SK-N-SH treated with all-trans-retinoic acid at 6 μM for 48 hours (cell line): Measurements from ENCODE around the gene SKAP2.

Source experiments
- ATAC-seq: fragments of 200-7000 bp; cut with Tn5 transposase; 3 replicates; pipeline ENCODE4 v1.9.1; 2020; ENCODE audit warnings: mild to moderate bottlenecking, moderate library complexity
- BACH2 ChIP-seq: fragments of 250-450 bp; sonication (Bioruptor Pico); IDR thresholded peaks from 2 replicates; pipeline ENCODE4 v1.9.0; 2021; ENCODE audit warnings: mild to moderate bottlenecking, borderline replicate concordance
- CREB5 ChIP-seq: fragments of 250-450 bp; sonication (Bioruptor Pico); IDR thresholded peaks from 2 replicates; pipeline ENCODE4 v1.5.1; 2020; ENCODE audit warnings: low read depth, mild to moderate bottlenecking, moderate library complexity
- CSDC2 ChIP-seq: fragments of 250-450 bp; sonication (Bioruptor Pico); IDR thresholded peaks from 2 replicates; pipeline ENCODE4 v1.5.0; 2020; ENCODE audit warnings: mild to moderate bottlenecking, moderate library complexity
- ESRRG ChIP-seq: fragments of 250-450 bp; sonication (Bioruptor Pico); IDR thresholded peaks from 2 replicates; pipeline ENCODE4 v1.6.1; 2021; ENCODE audit warnings: mild to moderate bottlenecking
- GLIS3 ChIP-seq: fragments of 250-450 bp; sonication (Bioruptor Pico); IDR thresholded peaks from 2 replicates; pipeline ENCODE4 v1.5.0; 2020; ENCODE audit warnings: mild to moderate bottlenecking, moderate library complexity
- ISL1 ChIP-seq: fragments of 250-450 bp; sonication (Bioruptor Pico); IDR thresholded peaks from 2 replicates; pipeline ENCODE4 v2.1.2; 2022; ENCODE audit warnings: mild to moderate bottlenecking, moderate library complexity
- OSR1 ChIP-seq: fragments of 250-450 bp; sonication (Bioruptor Pico); IDR thresholded peaks from 2 replicates; pipeline ENCODE4 v1.8.0; 2022; ENCODE audit warnings: moderate library complexity, mild to moderate bottlenecking, inconsistent platforms
- PPARA ChIP-seq: fragments of 250-450 bp; sonication (Bioruptor Pico); IDR thresholded peaks from 2 replicates; pipeline ENCODE4 v1.5.0; 2020; ENCODE audit warnings: mild to moderate bottlenecking, borderline replicate concordance
- RARB ChIP-seq: fragments of 250-450 bp; sonication (Bioruptor Pico); IDR thresholded peaks from 2 replicates; pipeline ENCODE4 v1.8.0; 2021; ENCODE audit warnings: mild to moderate bottlenecking, moderate library complexity
- SNAI2 ChIP-seq: fragments of 250-450 bp; sonication (Bioruptor Pico); IDR thresholded peaks from 2 replicates; pipeline ENCODE4 v1.5.0; 2020; ENCODE audit warnings: mild to moderate bottlenecking, moderate library complexity
- TCF4 ChIP-seq: fragments of 250-450 bp; sonication (Bioruptor Pico); IDR thresholded peaks from 2 replicates; pipeline ENCODE4 v1.8.0; 2021; ENCODE audit warnings: mild to moderate bottlenecking, moderate library complexity, borderline replicate concordance
- TOX ChIP-seq: fragments of 250-450 bp; sonication (Bioruptor Pico); IDR thresholded peaks from 2 replicates; pipeline ENCODE4 v1.8.0; 2021; ENCODE audit warnings: mild to moderate bottlenecking, moderate library complexity, borderline replicate concordance
- ZC3H10 ChIP-seq: fragments of 250-450 bp; sonication (Bioruptor Pico); IDR thresholded peaks from 2 replicates; pipeline ENCODE4 v1.5.1; 2021; ENCODE audit warnings: mild to moderate bottlenecking, moderate library complexity
- ZFP3 ChIP-seq: fragments of 250-450 bp; sonication (Bioruptor Pico); IDR thresholded peaks from 2 replicates; pipeline ENCODE4 v1.5.0; 2020; ENCODE audit warnings: mild to moderate bottlenecking, moderate library complexity
- ZFP30 ChIP-seq: fragments of 450-650 bp; formaldehyde crosslinking; IDR thresholded peaks from 2 replicates; pipeline ENCODE4 v1.5.0; 2022; ENCODE audit warnings: mild to moderate bottlenecking, moderate library complexity
- ZNF565 ChIP-seq: fragments of 450-650 bp; formaldehyde crosslinking; conservative IDR thresholded peaks from 2 replicates; pipeline ENCODE4 v1.5.0; 2020; ENCODE audit warnings: low read depth, mild to moderate bottlenecking, moderate library complexity
- ZNF70 ChIP-seq: fragments of 450-650 bp; formaldehyde crosslinking; IDR thresholded peaks from 2 replicates; pipeline ENCODE4 v1.5.0; 2020; ENCODE audit warnings: mild to moderate bottlenecking, moderate library complexity
- ZNF8 ChIP-seq: fragments of 450-650 bp; formaldehyde crosslinking; IDR thresholded peaks from 2 replicates; pipeline ENCODE4 v1.5.0; 2020; ENCODE audit warnings: mild to moderate bottlenecking, moderate library complexity
- TF ChIP-seq, protein P1 (sequence below): fragments of 250-450 bp; sonication (Bioruptor Pico); IDR thresholded peaks from 2 replicates; pipeline ENCODE4 v1.5.0; 2020; ENCODE audit warnings: mild to moderate bottlenecking, moderate library complexity
- TF ChIP-seq, protein P2 (sequence below): fragments of 250-450 bp; sonication (Bioruptor Pico); IDR thresholded peaks from 2 replicates; pipeline ENCODE4 v1.8.0; 2020; ENCODE audit warnings: mild to moderate bottlenecking, moderate library complexity, borderline replicate concordance
- TF ChIP-seq, protein P3 (sequence below): fragments of 250-450 bp; sonication (Bioruptor Pico); IDR thresholded peaks from 2 replicates; pipeline ENCODE4 v1.8.0; 2021; ENCODE audit warnings: low read depth, mild to moderate bottlenecking, moderate library complexity, borderline replicate concordance

SKAP2 gene

GRCh38 chr7:26645121-26645520 is 219.3 kb downstream of the SKAP2 start:
- no peak for ATAC-seq
- TF ChIP-seq PPARA (CRISPR knock-in tag) (no peak), GLIS3 (CRISPR knock-in tag) (no peak), RARB (CRISPR knock-in tag) (no peak), ZNF565 (CRISPR knock-in tag) (no peak), ZFP30 (no peak), ESRRG (CRISPR knock-in tag) (no peak)
- TF ChIP-seq, all 23 proteins: peak for 0

- no peak for ATAC-seq
- TF ChIP-seq CREB5 (CRISPR knock-in tag) (no peak), PPARA (CRISPR knock-in tag) (no peak), GLIS3 (CRISPR knock-in tag) (no peak), ZFP30 (no peak), ZNF565 (CRISPR knock-in tag) (no peak), SNAI2 (CRISPR knock-in tag) (no peak), ZNF70 (CRISPR knock-in tag) (no peak), BACH2 (CRISPR knock-in tag) (no peak), ZFP3 (CRISPR knock-in tag) (no peak), CSDC2 (CRISPR knock-in tag) (no peak), ESRRG (CRISPR knock-in tag) (no peak), ZC3H10 (CRISPR knock-in tag) (no peak)
- TF ChIP-seq, protein P1, sequence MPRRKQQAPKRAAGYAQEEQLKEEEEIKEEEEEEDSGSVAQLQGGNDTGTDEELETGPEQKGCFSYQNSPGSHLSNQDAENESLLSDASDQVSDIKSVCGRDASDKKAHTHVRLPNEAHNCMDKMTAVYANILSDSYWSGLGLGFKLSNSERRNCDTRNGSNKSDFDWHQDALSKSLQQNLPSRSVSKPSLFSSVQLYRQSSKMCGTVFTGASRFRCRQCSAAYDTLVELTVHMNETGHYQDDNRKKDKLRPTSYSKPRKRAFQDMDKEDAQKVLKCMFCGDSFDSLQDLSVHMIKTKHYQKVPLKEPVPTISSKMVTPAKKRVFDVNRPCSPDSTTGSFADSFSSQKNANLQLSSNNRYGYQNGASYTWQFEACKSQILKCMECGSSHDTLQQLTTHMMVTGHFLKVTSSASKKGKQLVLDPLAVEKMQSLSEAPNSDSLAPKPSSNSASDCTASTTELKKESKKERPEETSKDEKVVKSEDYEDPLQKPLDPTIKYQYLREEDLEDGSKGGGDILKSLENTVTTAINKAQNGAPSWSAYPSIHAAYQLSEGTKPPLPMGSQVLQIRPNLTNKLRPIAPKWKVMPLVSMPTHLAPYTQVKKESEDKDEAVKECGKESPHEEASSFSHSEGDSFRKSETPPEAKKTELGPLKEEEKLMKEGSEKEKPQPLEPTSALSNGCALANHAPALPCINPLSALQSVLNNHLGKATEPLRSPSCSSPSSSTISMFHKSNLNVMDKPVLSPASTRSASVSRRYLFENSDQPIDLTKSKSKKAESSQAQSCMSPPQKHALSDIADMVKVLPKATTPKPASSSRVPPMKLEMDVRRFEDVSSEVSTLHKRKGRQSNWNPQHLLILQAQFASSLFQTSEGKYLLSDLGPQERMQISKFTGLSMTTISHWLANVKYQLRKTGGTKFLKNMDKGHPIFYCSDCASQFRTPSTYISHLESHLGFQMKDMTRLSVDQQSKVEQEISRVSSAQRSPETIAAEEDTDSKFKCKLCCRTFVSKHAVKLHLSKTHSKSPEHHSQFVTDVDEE (CRISPR knock-in tag) = no peak
- TF ChIP-seq, protein P2, sequence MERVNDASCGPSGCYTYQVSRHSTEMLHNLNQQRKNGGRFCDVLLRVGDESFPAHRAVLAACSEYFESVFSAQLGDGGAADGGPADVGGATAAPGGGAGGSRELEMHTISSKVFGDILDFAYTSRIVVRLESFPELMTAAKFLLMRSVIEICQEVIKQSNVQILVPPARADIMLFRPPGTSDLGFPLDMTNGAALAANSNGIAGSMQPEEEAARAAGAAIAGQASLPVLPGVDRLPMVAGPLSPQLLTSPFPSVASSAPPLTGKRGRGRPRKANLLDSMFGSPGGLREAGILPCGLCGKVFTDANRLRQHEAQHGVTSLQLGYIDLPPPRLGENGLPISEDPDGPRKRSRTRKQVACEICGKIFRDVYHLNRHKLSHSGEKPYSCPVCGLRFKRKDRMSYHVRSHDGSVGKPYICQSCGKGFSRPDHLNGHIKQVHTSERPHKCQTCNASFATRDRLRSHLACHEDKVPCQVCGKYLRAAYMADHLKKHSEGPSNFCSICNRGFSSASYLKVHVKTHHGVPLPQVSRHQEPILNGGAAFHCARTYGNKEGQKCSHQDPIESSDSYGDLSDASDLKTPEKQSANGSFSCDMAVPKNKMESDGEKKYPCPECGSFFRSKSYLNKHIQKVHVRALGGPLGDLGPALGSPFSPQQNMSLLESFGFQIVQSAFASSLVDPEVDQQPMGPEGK (CRISPR knock-in tag) = no peak
Observed at GRCh38 chr7:26642416-26642815, 222.0 kb downstream of the SKAP2 start.

GRCh38 chr7:26639695-26640094 is 224.7 kb downstream of the SKAP2 start:
- ATAC-seq = no peak
- TF ChIP-seq, protein P3, sequence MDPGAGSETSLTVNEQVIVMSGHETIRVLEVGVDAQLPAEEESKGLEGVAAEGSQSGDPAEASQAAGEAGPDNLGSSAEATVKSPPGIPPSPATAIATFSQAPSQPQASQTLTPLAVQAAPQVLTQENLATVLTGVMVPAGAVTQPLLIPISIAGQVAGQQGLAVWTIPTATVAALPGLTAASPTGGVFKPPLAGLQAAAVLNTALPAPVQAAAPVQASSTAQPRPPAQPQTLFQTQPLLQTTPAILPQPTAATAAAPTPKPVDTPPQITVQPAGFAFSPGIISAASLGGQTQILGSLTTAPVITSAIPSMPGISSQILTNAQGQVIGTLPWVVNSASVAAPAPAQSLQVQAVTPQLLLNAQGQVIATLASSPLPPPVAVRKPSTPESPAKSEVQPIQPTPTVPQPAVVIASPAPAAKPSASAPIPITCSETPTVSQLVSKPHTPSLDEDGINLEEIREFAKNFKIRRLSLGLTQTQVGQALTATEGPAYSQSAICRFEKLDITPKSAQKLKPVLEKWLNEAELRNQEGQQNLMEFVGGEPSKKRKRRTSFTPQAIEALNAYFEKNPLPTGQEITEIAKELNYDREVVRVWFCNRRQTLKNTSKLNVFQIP = no peak
- no peak for TF ChIP-seq ZFP3 (CRISPR knock-in tag)

DNA sequence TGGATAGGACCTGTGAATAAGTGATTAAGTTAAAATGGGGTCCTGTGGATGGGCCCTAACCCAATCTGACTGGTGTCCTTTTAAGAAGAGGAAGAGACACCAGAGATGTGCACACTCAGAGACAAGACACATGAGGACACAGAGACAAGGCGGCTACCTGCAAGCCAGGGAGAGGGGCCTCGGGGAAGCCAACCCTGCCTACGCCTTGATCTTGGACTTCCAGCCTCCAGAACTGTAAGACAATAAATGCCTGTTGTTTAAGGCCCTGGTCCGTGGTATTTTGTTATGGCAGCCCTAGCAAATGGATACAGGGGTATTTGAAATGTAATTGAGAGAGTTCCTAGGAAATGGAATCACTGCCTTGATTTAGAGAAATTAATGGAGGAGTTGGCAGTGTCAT is 225.3 kb downstream of the SKAP2 start:
- no peak for TF ChIP-seq SNAI2 (CRISPR knock-in tag)
- no peak for TF ChIP-seq ZNF565 (CRISPR knock-in tag)
- TF ChIP-seq GLIS3 (CRISPR knock-in tag) = no peak
- ATAC-seq = no peak

- no peak for ATAC-seq
- TF ChIP-seq CREB5 (CRISPR knock-in tag) = no peak
- TF ChIP-seq RARB (CRISPR knock-in tag) = no peak
- no peak for TF ChIP-seq ISL1 (CRISPR knock-in tag)
- no peak for TF ChIP-seq ZNF70 (CRISPR knock-in tag)
- no peak for TF ChIP-seq ZC3H10 (CRISPR knock-in tag)
- no peak for TF ChIP-seq TOX (CRISPR knock-in tag)
- TF ChIP-seq ZNF8 (CRISPR knock-in tag) = no peak
- TF ChIP-seq, protein P3 = no peak
- TF ChIP-seq TCF4 (CRISPR knock-in tag) = no peak
- no peak for TF ChIP-seq OSR1 (CRISPR knock-in tag)
- no peak for TF ChIP-seq ESRRG (CRISPR knock-in tag)
- TF ChIP-seq ZNF565 (CRISPR knock-in tag) = no peak
Observed at GRCh38 chr7:26638140-26638539, 226.2 kb downstream of the SKAP2 start.
